ENCODE measurements around the gene SBDS.

- TF ChIP-seq, protein P1, sequence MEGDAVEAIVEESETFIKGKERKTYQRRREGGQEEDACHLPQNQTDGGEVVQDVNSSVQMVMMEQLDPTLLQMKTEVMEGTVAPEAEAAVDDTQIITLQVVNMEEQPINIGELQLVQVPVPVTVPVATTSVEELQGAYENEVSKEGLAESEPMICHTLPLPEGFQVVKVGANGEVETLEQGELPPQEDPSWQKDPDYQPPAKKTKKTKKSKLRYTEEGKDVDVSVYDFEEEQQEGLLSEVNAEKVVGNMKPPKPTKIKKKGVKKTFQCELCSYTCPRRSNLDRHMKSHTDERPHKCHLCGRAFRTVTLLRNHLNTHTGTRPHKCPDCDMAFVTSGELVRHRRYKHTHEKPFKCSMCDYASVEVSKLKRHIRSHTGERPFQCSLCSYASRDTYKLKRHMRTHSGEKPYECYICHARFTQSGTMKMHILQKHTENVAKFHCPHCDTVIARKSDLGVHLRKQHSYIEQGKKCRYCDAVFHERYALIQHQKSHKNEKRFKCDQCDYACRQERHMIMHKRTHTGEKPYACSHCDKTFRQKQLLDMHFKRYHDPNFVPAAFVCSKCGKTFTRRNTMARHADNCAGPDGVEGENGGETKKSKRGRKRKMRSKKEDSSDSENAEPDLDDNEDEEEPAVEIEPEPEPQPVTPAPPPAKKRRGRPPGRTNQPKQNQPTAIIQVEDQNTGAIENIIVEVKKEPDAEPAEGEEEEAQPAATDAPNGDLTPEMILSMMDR (conservative IDR thresholded peaks at IDR 0.05; ENCODE audit: low read length): no peak
- no peak for TF ChIP-seq EZH2phosphoT487 (IDR thresholded peaks at IDR 0.05; ENCODE audit: borderline replicate concordance, low read depth, low read length)
These were observed 45.1 kb downstream of the SBDS start for GRCh38 chr7:66950311-66950710.

Data from OCI-LY7 (cell line).